Lung (tissue), 12 donors: ENCODE results near the gene TNFRSF9. TPM values are rescaled to one million over a fixed set of nuclear protein-coding genes. Genes with fewer than 3 reads are reported as not detected.

Experiments used
- ATAC-seq: fragments of 200-7000 bp; cut with Tn5 transposase; one replicate; pipeline ENCODE4 v1.9.1; 2020; ENCODE audit warnings: moderate number of reproducible peaks; ENCODE audit not compliant: insufficient read depth, low FRiP score
- DNase-seq, 3 donors: peaks; one replicate each; pipeline ENCODE4 v3.0.0-alpha.2; 2013 to 2017
- H3K27ac ChIP-seq, 2 donors: one replicate each; pipeline ENCODE4 v1.5.1; 2013; ENCODE audit warnings: mild to moderate bottlenecking in 2 of 2, moderate library complexity in 2 of 2, control low read depth in 1 of 2, inconsistent platforms in 1 of 2, low read depth in 1 of 2, low read length in 1 of 2
- H3K27me3 ChIP-seq, 3 donors: one replicate each; pipeline ENCODE4 v1.5.1; 2013; ENCODE audit warnings: low read length in 2 of 3; ENCODE audit not compliant: control insufficient read depth in 3 of 3, insufficient read depth in 3 of 3
- H3K36me3 ChIP-seq, 4 donors: one replicate each; pipeline ENCODE4 v1.5.1; 2013; ENCODE audit warnings: low read length in 4 of 4, mild to moderate bottlenecking in 1 of 4, moderate library complexity in 1 of 4; ENCODE audit not compliant: control insufficient read depth in 4 of 4, insufficient read depth in 4 of 4
- H3K4me1 ChIP-seq, 5 donors: one replicate each; pipeline ENCODE4 v1.5.1; 2013; ENCODE audit warnings: low read length in 5 of 5, mild to moderate bottlenecking in 2 of 5, moderate library complexity in 1 of 5; ENCODE audit not compliant: control insufficient read depth in 5 of 5, insufficient read depth in 5 of 5
- H3K4me3 ChIP-seq: one replicate; pipeline ENCODE4 v1.5.1; 2013; ENCODE audit warnings: mild to moderate bottlenecking, control low read depth, moderate library complexity
- H3K9ac ChIP-seq, 2 donors: one replicate each; pipeline ENCODE4 v1.5.1; 2013; ENCODE audit warnings: low read length in 2 of 2, control low read depth in 1 of 2; ENCODE audit not compliant: insufficient read depth in 1 of 2
- H3K9me3 ChIP-seq, 4 donors: one replicate each; pipeline ENCODE4 v1.5.1; 2013; ENCODE audit warnings: low read length in 3 of 4, mild to moderate bottlenecking in 1 of 4, moderate library complexity in 1 of 4; ENCODE audit not compliant: control insufficient read depth in 4 of 4, insufficient read depth in 3 of 4
- WGBS, 2 donors: extraction: QIAGEN DNeasy Blood & Tissue Kit; methylation state at CpG; one replicate each; pipeline ENCODE4 v1.1.7; 2013; 5-methylcytosine and 5-hydroxymethylcytosine counted together
- polyA plus RNA-seq, 2 donors: library from polyadenylated mRNA; stranded (reverse); fragments of 200-250 nt; gene quantifications; one replicate each; pipeline ENCODE4 v1.2.1, GENCODE V29; 2013
- total RNA-seq, 2 donors: library from RNA; depleted of rRNA in 1 of 2; stranded (reverse); fragments of >200 nt in 1 of 2; gene quantifications; one replicate each; pipeline ENCODE4 v1.2.1, GENCODE V29; 2014 to 2021
- TF ChIP-seq, protein P1 (sequence below): IDR thresholded peaks from 2 replicates; pipeline ENCODE4 v1.5.1; 2012; ENCODE audit warnings: mild to moderate bottlenecking; ENCODE audit errors: control extremely low read depth, extremely low read depth
- donor health status: control.
- donor health status: control.
- donor health status: Bipolar disorder and iron deficiency.
- donor health status: healthy.
- donor health status: DM: yes; HTN: yes; CAD: no.

The TNFRSF9 gene
- total and polyA plus RNA-seq, 4 donors: 0.45 to 2.0 (median 0.65) TPM

DNA sequence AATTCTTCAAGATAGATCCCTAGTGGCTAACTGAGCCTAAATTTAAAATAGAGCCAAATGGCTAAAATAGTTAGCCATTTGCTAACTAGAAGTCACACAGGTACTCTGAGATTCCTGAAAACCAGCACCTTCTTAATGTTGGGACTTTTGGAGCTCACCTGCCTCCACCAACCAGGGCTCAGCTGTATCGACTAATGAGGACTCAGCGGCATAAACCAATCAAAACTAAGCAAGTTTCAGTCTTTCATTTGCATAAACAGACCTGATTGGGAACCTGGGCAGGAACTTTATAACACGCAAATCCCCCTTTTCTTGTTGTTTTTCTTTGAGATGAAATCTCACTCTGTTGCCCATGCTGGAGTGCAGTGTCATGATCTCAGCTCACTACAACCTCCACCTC is 28.5 kb downstream of the TNFRSF9 start:
- H3K9ac ChIP-seq: no peak overlapping the region
- H3K4me1 ChIP-seq: no peaks in the 10 kb centered on the region
- no peak overlapping the region for H3K4me3 ChIP-seq
- peaks cover 0 to 2% (median 0%) of the 10 kb centered on the region in 3 donors for H3K27me3 ChIP-seq
- no peak for ATAC-seq
- 87 to 92% methylated on average over 3 of the region's 3 CpGs for WGBS, 2 donors
- no peak for DNase-seq
- H3K27ac ChIP-seq: no peak overlapping the region
- no peaks in the 10 kb centered on the region for H3K36me3 ChIP-seq
- H3K9me3 ChIP-seq: no peaks in the 10 kb centered on the region
- TF ChIP-seq, protein P1, sequence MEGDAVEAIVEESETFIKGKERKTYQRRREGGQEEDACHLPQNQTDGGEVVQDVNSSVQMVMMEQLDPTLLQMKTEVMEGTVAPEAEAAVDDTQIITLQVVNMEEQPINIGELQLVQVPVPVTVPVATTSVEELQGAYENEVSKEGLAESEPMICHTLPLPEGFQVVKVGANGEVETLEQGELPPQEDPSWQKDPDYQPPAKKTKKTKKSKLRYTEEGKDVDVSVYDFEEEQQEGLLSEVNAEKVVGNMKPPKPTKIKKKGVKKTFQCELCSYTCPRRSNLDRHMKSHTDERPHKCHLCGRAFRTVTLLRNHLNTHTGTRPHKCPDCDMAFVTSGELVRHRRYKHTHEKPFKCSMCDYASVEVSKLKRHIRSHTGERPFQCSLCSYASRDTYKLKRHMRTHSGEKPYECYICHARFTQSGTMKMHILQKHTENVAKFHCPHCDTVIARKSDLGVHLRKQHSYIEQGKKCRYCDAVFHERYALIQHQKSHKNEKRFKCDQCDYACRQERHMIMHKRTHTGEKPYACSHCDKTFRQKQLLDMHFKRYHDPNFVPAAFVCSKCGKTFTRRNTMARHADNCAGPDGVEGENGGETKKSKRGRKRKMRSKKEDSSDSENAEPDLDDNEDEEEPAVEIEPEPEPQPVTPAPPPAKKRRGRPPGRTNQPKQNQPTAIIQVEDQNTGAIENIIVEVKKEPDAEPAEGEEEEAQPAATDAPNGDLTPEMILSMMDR: no peak

DNA sequence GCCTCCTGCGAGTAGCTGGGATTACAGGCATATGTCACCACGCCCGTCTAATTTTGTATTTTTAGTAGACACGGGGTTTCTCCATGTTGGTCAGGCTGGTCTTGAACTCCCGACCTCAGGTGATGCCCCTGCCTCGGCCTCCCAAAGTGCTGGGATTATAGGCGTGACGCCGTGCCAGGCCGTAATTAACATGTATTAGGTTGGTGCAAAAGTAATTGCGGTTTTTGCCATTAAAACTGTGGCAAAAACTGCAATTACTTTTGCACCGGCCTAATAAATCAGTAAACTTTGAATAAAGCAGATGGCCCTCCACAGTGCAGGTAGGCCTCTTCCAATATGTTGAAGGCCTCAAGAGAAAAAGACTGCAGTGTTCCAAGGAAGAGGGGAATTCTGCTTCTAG is 35.4 kb downstream of the TNFRSF9 start:
- H3K4me1 ChIP-seq: peaks cover 0 to 2% (median 0%) of the 10 kb centered on the region in 5 donors
- H3K9me3 ChIP-seq: no peaks in the 10 kb centered on the region
- no peak for ATAC-seq
- TF ChIP-seq, protein P1: no peak
- DNase-seq: no peak
- H3K27ac ChIP-seq: no peak overlapping the region
- no peak overlapping the region for H3K9ac ChIP-seq
- H3K27me3 ChIP-seq: no peaks in the 10 kb centered on the region
- no peaks in the 10 kb centered on the region for H3K36me3 ChIP-seq
- H3K4me3 ChIP-seq: no peak overlapping the region
- WGBS, 2 donors: 81 to 84% methylated on average over 12 of the region's 12 CpGs

DNA sequence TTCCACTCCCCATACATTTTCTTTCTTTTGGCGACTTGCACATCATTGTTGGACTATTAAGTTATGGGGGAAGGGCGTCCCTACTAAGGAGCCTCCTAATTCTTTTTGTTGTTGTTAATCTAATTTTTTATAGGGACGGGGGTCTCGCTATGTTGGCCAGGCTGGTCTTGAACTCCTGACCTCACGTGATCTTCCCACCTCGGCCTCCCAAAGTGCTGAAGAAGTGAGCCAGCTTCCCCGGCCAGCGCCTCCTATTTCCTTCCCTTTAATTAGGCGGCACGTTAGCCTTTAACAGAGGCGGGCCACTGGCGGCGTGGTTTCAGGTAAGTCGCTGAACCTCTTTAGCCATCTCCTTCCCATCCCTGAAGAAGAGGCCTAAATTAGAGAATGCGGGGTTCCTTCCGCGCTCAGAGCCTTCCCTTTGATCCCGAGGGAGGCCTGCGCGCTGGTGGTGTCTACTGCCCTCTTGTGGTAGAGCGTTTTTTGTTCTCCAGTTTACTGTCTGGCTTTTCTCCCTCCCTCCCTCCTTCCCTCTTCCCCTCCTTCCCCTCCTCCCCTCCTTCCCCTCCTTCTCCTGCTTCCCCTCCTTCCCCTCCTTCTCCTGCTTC is 38.1 kb downstream of the TNFRSF9 start:
- peak; percentile 91 for ATAC-seq
- no peaks in the 10 kb centered on the region for H3K27me3 ChIP-seq
- no peak overlapping the region for H3K27ac ChIP-seq
- peaks cover 0 to 2% (median 0%) of the 10 kb centered on the region in 5 donors for H3K4me1 ChIP-seq
- H3K36me3 ChIP-seq: no peaks in the 10 kb centered on the region
- H3K4me3 ChIP-seq: no peak overlapping the region
- DNase-seq: peak; percentile 71 to 87 (median 82)
- 16 to 23% methylated on average over 21 of the region's 21 CpGs for WGBS, 2 donors
- no peak overlapping the region for H3K9ac ChIP-seq
- no peaks in the 10 kb centered on the region for H3K9me3 ChIP-seq
- TF ChIP-seq, protein P1: peak; percentile 57

DNA sequence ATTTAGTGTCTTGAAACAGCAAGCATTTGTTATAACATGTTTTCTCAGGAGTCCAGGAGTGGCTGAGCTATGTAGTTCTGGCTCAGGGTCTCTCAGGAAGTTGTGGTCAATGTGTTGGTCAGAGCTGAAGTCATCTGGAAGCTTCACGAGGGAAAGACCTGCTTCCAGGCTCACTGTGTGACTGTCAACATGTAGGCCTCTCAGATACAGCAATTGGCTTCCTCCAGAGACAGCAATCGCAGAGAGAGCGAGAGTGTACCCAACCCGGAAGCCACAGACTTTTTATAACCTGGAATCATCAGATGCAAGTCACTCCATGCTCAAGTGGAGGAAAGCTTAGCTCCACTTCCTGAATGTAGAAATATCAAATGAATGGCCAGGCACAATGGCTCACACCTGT is 40.9 kb downstream of the TNFRSF9 start:
- H3K9ac ChIP-seq: no peak overlapping the region
- TF ChIP-seq, protein P1: no peak
- DNase-seq: no peak
- 48 to 73% methylated on average over 4 of the region's 4 CpGs for WGBS, 2 donors
- no peak for ATAC-seq
- no peak overlapping the region for H3K4me3 ChIP-seq
- H3K9me3 ChIP-seq: no peaks in the 10 kb centered on the region
- peaks cover 0 to 2% (median 0%) of the 10 kb centered on the region in 5 donors for H3K4me1 ChIP-seq
- H3K27ac ChIP-seq: no peak overlapping the region
- no peaks in the 10 kb centered on the region for H3K36me3 ChIP-seq
- H3K27me3 ChIP-seq: no peaks in the 10 kb centered on the region
